ENCODE measurements around the gene AQP6. TPM values are rescaled to one million over a fixed set of nuclear protein-coding genes. Genes with fewer than 3 reads are reported as not detected.

AQP6 gene
- total RNA-seq, 1 experiment from 2014 or later: 0.31 TPM

- H3K4me3 ChIP-seq (ENCODE audit: low read depth in 2 of 2, low read length in 2 of 2): peak within 1 kb of the TSS; percentile 71 to 85
- H3K9me3 ChIP-seq (ENCODE audit: control insufficient read depth, insufficient read depth, low read depth, low read length): no peaks in the 10 kb centered on the region
- BruUV-seq (replicated peaks): no TSS peak
- ATAC-seq (peak; percentile 99), DNase-seq (ENCODE audit: low read depth, low spot score) (peak; percentile 98)
- ChIA-PET POLR2A (interaction anchor here (0.6 kb wide), 1 partner anchor 496 kb away, joined by 13 read pairs; no protein-coding TSS in a partner anchor), CTCF (interaction anchor here (1.0 kb wide), 1 partner anchor 23 kb away, joined by 3 read pairs; no protein-coding TSS in a partner anchor)
- H3K4me1 ChIP-seq (ENCODE audit: control insufficient read depth, insufficient read depth, low read length): peaks cover 33% of the 10 kb centered on the region
- TF ChIP-seq SIN3A (IDR thresholded peaks at IDR 0.05; ENCODE audit: borderline replicate concordance, insufficient read depth, low read depth, low read length) (peak; percentile 96), POLR2AphosphoS5 (IDR thresholded peaks at IDR 0.05; ENCODE audit: low read depth, low read length) (peak; percentile 74; the same call in 1 of the 2 replicates), CTCF (IDR thresholded peaks at IDR 0.05) (no peak), TCF7L2 (IDR thresholded peaks at IDR 0.05; ENCODE audit: low read depth, low read length) (peak; percentile 69)
- TF ChIP-seq, protein P1, sequence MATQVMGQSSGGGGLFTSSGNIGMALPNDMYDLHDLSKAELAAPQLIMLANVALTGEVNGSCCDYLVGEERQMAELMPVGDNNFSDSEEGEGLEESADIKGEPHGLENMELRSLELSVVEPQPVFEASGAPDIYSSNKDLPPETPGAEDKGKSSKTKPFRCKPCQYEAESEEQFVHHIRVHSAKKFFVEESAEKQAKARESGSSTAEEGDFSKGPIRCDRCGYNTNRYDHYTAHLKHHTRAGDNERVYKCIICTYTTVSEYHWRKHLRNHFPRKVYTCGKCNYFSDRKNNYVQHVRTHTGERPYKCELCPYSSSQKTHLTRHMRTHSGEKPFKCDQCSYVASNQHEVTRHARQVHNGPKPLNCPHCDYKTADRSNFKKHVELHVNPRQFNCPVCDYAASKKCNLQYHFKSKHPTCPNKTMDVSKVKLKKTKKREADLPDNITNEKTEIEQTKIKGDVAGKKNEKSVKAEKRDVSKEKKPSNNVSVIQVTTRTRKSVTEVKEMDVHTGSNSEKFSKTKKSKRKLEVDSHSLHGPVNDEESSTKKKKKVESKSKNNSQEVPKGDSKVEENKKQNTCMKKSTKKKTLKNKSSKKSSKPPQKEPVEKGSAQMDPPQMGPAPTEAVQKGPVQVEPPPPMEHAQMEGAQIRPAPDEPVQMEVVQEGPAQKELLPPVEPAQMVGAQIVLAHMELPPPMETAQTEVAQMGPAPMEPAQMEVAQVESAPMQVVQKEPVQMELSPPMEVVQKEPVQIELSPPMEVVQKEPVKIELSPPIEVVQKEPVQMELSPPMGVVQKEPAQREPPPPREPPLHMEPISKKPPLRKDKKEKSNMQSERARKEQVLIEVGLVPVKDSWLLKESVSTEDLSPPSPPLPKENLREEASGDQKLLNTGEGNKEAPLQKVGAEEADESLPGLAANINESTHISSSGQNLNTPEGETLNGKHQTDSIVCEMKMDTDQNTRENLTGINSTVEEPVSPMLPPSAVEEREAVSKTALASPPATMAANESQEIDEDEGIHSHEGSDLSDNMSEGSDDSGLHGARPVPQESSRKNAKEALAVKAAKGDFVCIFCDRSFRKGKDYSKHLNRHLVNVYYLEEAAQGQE (IDR thresholded peaks at IDR 0.05; ENCODE audit: insufficient read depth in 1 of 2, low read depth in 2 of 2, low read length in 1 of 2): no peak
- no peaks in the 10 kb centered on the region for H3K36me3 ChIP-seq (ENCODE audit: control insufficient read depth, insufficient read depth, low read length)
- intact Hi-C loops (cut with micrococcal nuclease; ENCODE audit: unreplicated experiment) (no loop called here), in situ Hi-C loops (cut with HindIII; ENCODE audit: low pct_unique_long_range_greater_than_20kb, low sequenced_read_pairs) (no loop called here)
- no peaks in the 10 kb centered on the region for H3K27me3 ChIP-seq (ENCODE audit: control insufficient read depth, insufficient read depth, low read length)
- peak within 1 kb of the TSS; percentile 99 for H3K27ac ChIP-seq (ENCODE audit: low read length)
These were observed 52.7 kb downstream of the AQP6 start, which contains the start of gene RACGAP1 for GRCh38 chr12:50025187-50026059. Gene RACGAP1 (minus strand): TSS chr12:50025494. CDS start chr12:50016715, 8,779 bp downstream.

GRCh38 chr12:50026691-50027090 lies 53.9 kb downstream of the AQP6 start:
- no peak overlapping the region for H3K4me3 ChIP-seq (ENCODE audit: low read depth in 2 of 2, low read length in 2 of 2)
- peak overlapping the region; percentile 32; the same call in 1 of the 2 replicates for H3K27ac ChIP-seq (ENCODE audit: low read length)
- no peaks in the 10 kb centered on the region for H3K9me3 ChIP-seq (ENCODE audit: control insufficient read depth, insufficient read depth, low read depth, low read length)
- no peaks in the 10 kb centered on the region for H3K27me3 ChIP-seq (ENCODE audit: control insufficient read depth, insufficient read depth, low read length)
- intact Hi-C loops (cut with micrococcal nuclease; ENCODE audit: unreplicated experiment): no loop called here
- TF ChIP-seq SIN3A (IDR thresholded peaks at IDR 0.05; ENCODE audit: borderline replicate concordance, insufficient read depth, low read depth, low read length) (no peak), POLR2AphosphoS5 (IDR thresholded peaks at IDR 0.05; ENCODE audit: low read depth, low read length) (no peak), TCF7L2 (IDR thresholded peaks at IDR 0.05; ENCODE audit: low read depth, low read length) (no peak), CTCF (IDR thresholded peaks at IDR 0.05) (no peak)
- TF ChIP-seq, protein P1 (IDR thresholded peaks at IDR 0.05; ENCODE audit: insufficient read depth in 1 of 2, low read depth in 2 of 2, low read length in 1 of 2): no peak
- DNase-seq (ENCODE audit: low read depth, low spot score) (no peak), ATAC-seq (no peak)
- in situ Hi-C loops (cut with HindIII; ENCODE audit: low pct_unique_long_range_greater_than_20kb, low sequenced_read_pairs): no loop called here
- BruUV-seq (replicated peaks): no TSS peak
- H3K4me1 ChIP-seq (ENCODE audit: control insufficient read depth, insufficient read depth, low read length): peaks cover 21% of the 10 kb centered on the region
- ChIA-PET POLR2A (no interaction called here), CTCF (no interaction called here)
- H3K36me3 ChIP-seq (ENCODE audit: control insufficient read depth, insufficient read depth, low read length): no peaks in the 10 kb centered on the region

Data from Panc1 (cell line).